ENCODE results near the gene CLSTN1.
"Not testable (repeated sequence)": the region's sequence is repeated elsewhere in the genome, so short reads cannot be mapped to it uniquely, and the experiment has no call there.

The CLSTN1 gene

DNA sequence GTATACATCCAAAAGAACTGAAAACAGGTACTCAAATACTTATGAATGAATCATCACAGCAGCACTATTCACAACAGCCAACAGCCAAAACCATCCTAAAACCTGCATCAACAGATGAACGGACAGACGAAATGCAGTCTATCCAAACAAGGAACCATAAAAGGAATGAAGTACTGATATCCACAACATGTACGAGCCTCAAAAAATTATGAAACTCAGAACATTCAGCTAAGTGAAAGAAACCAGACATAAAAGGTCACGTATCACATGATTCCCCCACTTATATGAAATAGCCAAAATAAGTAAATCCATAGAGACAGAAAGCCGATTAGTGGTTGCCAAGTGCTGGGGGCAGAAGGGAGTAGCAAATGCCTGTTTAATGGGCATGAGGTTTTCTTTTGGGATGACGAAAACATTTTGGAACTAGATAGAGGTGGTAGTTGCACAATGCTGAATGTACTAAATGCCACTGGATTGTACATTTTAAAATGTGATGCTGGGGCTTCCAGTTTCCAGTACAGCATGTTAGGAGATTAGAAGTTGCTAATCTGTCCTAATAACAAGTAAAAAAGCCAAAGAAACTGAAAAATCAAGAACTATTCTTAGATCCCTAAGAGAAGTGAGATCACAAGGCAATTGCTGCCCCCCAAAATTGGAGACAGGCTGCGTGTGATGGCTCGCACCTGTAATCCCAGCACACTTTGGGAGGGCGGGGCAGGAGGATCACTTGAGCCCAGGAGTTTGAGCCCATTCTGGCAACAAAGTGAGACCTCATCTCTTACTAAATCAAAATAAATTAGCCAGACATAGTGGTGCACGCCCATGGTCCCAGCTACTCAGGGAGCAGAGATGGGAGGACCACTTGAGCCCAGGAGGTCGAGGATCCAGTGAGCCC lies 25.3 kb downstream of the CLSTN1 start:
- no peak overlapping the region for H3K4me3 ChIP-seq (ENCODE audit: low read depth, low read length)
- DNase-seq (ENCODE audit: low read depth, low spot score): no peak
- TF ChIP-seq, protein P1, sequence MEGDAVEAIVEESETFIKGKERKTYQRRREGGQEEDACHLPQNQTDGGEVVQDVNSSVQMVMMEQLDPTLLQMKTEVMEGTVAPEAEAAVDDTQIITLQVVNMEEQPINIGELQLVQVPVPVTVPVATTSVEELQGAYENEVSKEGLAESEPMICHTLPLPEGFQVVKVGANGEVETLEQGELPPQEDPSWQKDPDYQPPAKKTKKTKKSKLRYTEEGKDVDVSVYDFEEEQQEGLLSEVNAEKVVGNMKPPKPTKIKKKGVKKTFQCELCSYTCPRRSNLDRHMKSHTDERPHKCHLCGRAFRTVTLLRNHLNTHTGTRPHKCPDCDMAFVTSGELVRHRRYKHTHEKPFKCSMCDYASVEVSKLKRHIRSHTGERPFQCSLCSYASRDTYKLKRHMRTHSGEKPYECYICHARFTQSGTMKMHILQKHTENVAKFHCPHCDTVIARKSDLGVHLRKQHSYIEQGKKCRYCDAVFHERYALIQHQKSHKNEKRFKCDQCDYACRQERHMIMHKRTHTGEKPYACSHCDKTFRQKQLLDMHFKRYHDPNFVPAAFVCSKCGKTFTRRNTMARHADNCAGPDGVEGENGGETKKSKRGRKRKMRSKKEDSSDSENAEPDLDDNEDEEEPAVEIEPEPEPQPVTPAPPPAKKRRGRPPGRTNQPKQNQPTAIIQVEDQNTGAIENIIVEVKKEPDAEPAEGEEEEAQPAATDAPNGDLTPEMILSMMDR (IDR thresholded peaks at IDR 0.05; ENCODE audit: low read depth, low read length): no peak
- in situ Hi-C loops (cut with HindIII; ENCODE audit: low sequenced_read_pairs): no loop called here

DNA sequence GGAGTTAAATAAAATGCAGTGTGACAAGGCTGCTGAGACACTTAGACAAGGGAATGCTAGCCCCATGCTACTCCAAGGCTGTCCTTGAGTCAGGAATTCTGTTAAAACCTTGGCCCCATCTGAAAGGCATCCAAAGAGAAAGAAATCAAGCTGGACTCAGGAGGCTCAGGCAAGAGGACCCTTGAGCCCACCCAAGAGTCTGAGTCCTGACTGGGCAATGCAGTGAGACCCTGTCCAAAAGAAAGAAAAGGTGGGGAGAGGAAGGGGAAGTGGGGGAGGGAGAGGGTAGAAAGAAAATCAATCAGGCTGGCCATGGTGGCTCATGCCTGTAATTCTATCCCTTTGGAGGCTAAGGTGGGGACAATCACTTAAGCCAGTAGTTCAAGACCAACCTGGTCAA lies 26.7 kb downstream of the CLSTN1 start:
- TF ChIP-seq, protein P1 (IDR thresholded peaks at IDR 0.05; ENCODE audit: low read depth, low read length): no peak
- in situ Hi-C loops (cut with HindIII; ENCODE audit: low sequenced_read_pairs): no loop called here
- DNase-seq (ENCODE audit: low read depth, low spot score): no peak
- no peak overlapping the region for H3K4me3 ChIP-seq (ENCODE audit: low read depth, low read length)

DNA sequence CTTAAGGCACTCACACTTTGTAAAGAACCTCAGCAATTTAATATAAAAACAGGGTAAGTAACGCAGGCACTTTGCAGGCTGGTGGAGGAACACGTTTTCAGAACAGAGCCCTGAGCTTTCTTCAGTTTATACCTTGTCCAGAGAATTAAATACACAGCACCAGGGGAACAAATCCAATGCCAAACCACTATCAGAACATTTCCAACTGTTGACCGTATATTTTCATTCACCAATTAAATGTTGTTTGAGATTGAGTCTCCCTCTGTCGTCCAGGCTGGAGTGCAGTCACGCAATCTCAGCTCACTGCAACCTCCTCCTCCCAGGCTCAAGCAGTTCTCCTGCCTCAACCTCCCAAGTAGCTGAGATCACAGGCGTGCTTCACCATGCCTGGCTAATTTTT lies 29.7 kb downstream of the CLSTN1 start:
- in situ Hi-C loops (cut with HindIII; ENCODE audit: low sequenced_read_pairs): no loop called here
- TF ChIP-seq, protein P1 (IDR thresholded peaks at IDR 0.05; ENCODE audit: low read depth, low read length): no peak
- no peak for DNase-seq (ENCODE audit: low read depth, low spot score)
- H3K4me3 ChIP-seq (ENCODE audit: low read depth, low read length): no peak overlapping the region

DNA sequence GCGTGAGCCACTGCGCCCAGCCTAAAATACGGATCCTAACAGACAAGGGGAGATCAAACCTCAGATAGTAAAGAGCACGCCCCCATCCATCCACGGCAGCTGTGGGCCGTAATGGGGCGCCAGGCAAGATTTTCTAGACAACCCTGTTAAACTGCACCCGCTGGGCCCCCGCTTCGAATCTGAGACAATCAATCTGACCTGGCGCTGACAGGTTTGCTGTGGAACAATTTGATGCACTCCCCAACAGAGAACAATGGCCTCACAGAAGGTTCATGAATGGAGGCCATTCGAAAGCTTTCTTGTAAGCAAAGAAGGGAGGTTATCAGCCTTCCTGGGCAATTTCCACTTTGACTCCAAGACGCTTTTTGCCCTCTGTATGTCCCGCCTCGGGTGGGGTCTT lies 30.5 kb downstream of the CLSTN1 start:
- TF ChIP-seq, protein P1 (IDR thresholded peaks at IDR 0.05; ENCODE audit: low read depth, low read length): no peak
- DNase-seq (ENCODE audit: low read depth, low spot score): no peak
- in situ Hi-C loops (cut with HindIII; ENCODE audit: low sequenced_read_pairs): no loop called here
- no peak overlapping the region for H3K4me3 ChIP-seq (ENCODE audit: low read depth, low read length)

DNA sequence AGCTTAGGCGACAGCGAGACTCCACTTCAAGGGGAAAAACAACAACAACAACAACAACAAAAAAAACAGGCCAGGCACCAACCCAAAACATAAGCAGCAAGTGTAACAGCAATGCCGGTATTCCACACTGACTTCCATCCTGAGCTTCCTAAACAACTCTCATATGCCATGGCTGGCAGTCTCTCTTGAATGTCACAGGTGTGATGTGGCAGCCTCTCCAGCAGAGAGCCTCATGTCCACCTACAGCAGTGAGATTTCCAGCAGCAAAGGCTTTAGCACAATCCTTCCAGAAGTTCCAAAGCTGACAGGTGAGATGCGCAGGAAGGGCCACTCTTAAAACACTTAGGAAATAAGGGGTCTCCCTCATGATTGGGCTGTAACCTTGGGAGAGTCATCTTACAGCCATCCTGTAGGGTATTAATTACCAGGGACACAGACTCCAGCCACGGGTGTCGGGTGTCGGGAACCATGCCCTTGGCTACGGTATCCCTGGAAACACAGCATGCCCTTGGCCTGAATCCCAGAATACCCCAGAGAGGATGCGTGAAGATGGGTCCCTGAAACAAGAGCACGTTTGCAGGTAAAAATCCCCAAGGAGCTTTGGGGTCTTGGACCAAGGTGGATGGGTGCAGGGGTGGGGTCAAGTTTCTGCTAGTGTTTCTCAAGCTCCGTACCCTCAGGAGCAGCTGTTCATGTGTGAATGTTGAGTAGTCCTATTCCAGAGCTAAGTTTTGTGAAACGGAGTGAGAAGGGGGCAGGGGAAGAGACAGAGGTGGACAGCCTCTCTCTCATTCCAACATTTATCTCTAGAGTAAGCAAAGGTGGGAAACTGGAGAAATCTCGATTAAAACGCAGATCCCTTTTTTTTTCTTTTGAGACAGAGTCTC lies 31.4 kb downstream of the CLSTN1 start:
- DNase-seq (ENCODE audit: low read depth, low spot score): peak; percentile 51
- TF ChIP-seq, protein P1 (IDR thresholded peaks at IDR 0.05; ENCODE audit: low read depth, low read length): no peak
- in situ Hi-C loops (cut with HindIII; ENCODE audit: low sequenced_read_pairs): no loop called here
- H3K4me3 ChIP-seq (ENCODE audit: low read depth, low read length): no peak overlapping the region

DNA sequence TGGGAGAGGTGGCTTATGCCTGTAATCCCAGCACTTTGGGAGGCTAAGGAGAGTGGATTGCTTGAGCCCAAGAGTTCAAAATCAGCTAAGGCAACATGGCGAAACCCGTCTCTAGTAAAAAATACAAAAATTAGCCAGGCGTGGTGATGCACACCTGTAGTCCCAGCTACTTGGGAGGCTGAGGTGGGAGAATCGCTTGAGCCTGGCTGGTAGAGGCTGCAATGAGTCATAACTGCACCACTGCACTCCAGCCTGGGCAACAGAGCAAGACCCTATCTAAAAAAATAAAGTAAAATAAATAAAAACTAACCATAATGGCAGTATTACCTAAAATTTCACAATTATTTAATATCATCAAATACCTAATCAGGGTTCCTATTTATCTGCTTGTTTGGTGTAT lies 34.1 kb downstream of the CLSTN1 start:
- DNase-seq (ENCODE audit: low read depth, low spot score); in situ Hi-C loops (cut with HindIII; ENCODE audit: low sequenced_read_pairs); H3K4me3 ChIP-seq (ENCODE audit: low read depth, low read length): not testable (repeated sequence)

DNA sequence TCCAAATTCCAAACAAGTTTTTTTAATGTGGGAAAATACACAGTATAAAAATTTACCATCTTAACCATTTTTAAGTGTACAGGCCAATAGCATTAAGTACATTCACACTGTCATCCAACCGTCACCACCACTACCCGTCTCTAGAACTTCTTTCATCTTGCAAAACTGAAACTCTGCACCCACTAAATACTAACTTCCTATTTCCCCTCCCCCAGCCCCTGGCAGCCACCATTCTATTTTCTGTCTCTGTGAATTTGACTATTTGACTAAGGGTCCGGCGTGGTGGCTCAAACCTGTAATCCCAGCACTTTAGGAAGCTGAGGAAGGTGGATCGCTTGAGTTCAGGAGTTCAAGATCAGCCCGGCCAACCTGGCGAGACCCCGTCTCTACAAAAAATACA lies 36.1 kb downstream of the CLSTN1 start:
- DNase-seq (ENCODE audit: low read depth, low spot score): no peak
- TF ChIP-seq, protein P1 (IDR thresholded peaks at IDR 0.05; ENCODE audit: low read depth, low read length): no peak
- H3K4me3 ChIP-seq (ENCODE audit: low read depth, low read length): no peak overlapping the region
- in situ Hi-C loops (cut with HindIII; ENCODE audit: low sequenced_read_pairs): no loop called here
